ENCODE measurements around the gene ANKS3. TPM values are rescaled to one million over a fixed set of nuclear protein-coding genes. Genes with fewer than 3 reads are reported as not detected.

Gene ANKS3
- total and polyA plus RNA-seq, 10 of the 15 experiments (the other 5 are each of a cell fraction or from before 2014, with no cell fraction given), result 0.29 to 14.2 (median 8.5) TPM

- TF ChIP-seq CHD1 (IDR thresholded peaks at IDR 0.05; ENCODE audit: low read depth, low read length), result no peak
- no peak for TF ChIP-seq IKZF2 (IDR thresholded peaks at IDR 0.05)
- peak; percentile 67; the same call in 1 of the 2 replicates for TF ChIP-seq NFYB (IDR thresholded peaks at IDR 0.05; ENCODE audit: insufficient read depth, low read depth, low read length)
- TF ChIP-seq, protein P1, sequence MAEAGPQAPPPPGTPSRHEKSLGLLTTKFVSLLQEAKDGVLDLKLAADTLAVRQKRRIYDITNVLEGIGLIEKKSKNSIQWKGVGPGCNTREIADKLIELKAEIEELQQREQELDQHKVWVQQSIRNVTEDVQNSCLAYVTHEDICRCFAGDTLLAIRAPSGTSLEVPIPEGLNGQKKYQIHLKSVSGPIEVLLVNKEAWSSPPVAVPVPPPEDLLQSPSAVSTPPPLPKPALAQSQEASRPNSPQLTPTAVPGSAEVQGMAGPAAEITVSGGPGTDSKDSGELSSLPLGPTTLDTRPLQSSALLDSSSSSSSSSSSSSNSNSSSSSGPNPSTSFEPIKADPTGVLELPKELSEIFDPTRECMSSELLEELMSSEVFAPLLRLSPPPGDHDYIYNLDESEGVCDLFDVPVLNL (IDR thresholded peaks at IDR 0.05; ENCODE audit: low read depth, low read length), result peak; percentile 62; the same call in 1 of the 2 replicates
- TF ChIP-seq NR2C1 (IDR thresholded peaks at IDR 0.05), result peak; percentile 97
- TF ChIP-seq PAX5 (IDR thresholded peaks at IDR 0.05; ENCODE audit: borderline replicate concordance, low read depth, low read length), result peak; percentile 39; the same call in 1 of the 2 replicates
- no peak for TF ChIP-seq MTA2 (IDR thresholded peaks at IDR 0.05; ENCODE audit: low read depth)
- TF ChIP-seq SP1 (IDR thresholded peaks at IDR 0.05; ENCODE audit: low read depth, low read length), result peak; percentile 67
- peak; percentile 88 for TF ChIP-seq GABPA (IDR thresholded peaks at IDR 0.05; ENCODE audit: low read depth)
- no peak; the same call in 1 of the 2 replicates for TF ChIP-seq RUNX3 (IDR thresholded peaks at IDR 0.05; ENCODE audit: low read length)
- TF ChIP-seq YBX1 (IDR thresholded peaks at IDR 0.05), result no peak
- TF ChIP-seq DPF2 (IDR thresholded peaks at IDR 0.05), result peak; percentile 84
- TF ChIP-seq CUX1 (IDR thresholded peaks at IDR 0.05; ENCODE audit: insufficient replicate concordance, low read depth, low read length), result no peak
- no peak for TF ChIP-seq NFIC (IDR thresholded peaks at IDR 0.05; ENCODE audit: low read depth, low read length)
- no peak for TF ChIP-seq RAD21 (IDR thresholded peaks at IDR 0.05; ENCODE audit: insufficient read depth, low read depth, low read length)
- TF ChIP-seq CREM (IDR thresholded peaks at IDR 0.05; ENCODE audit: low read depth), result no peak
- no peak for TF ChIP-seq KAT2A (conservative IDR thresholded peaks at IDR 0.05; ENCODE audit: control insufficient read depth, low read depth, low read length)
- TF ChIP-seq ZBED1 (IDR thresholded peaks at IDR 0.05; ENCODE audit: borderline replicate concordance), result no peak
- no peak for TF ChIP-seq MYC (IDR thresholded peaks at IDR 0.05; ENCODE audit: insufficient read depth, insufficient read length, insufficient replicate concordance, low read length, severe bottlenecking)
- TF ChIP-seq, protein P2, sequence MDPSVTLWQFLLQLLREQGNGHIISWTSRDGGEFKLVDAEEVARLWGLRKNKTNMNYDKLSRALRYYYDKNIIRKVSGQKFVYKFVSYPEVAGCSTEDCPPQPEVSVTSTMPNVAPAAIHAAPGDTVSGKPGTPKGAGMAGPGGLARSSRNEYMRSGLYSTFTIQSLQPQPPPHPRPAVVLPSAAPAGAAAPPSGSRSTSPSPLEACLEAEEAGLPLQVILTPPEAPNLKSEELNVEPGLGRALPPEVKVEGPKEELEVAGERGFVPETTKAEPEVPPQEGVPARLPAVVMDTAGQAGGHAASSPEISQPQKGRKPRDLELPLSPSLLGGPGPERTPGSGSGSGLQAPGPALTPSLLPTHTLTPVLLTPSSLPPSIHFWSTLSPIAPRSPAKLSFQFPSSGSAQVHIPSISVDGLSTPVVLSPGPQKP (IDR thresholded peaks at IDR 0.05; ENCODE audit: low read depth, low read length), result peak; percentile 55; the same call in 1 of the 2 replicates
- TF ChIP-seq NKRF (conservative IDR thresholded peaks at IDR 0.05), result peak; percentile 99
- no peak for TF ChIP-seq ZSCAN29 (IDR thresholded peaks at IDR 0.05)
- peak; percentile 79 for TF ChIP-seq CHD2 (IDR thresholded peaks at IDR 0.05; ENCODE audit: borderline replicate concordance, low read depth, low read length)
Observed at GRCh38 chr16:4734063-4734729, at the start of gene ANKS3, which contains the start of gene DNAAF8 (continued).
